Stimulated activated CD8-positive, alpha-beta memory T cell treated with anti-CD3 and anti-CD28 coated beads, Interleukin-12 subunit alpha, Interleukin-12 subunit beta, amount 100 ng/mL, for 1 hour (primary cell): Measurements from ENCODE around the gene TAF12.
"Not testable (repeated sequence)": the region's sequence is repeated elsewhere in the genome, so short reads cannot be mapped to it uniquely, and the experiment has no call there.

Source experiments
- DNase-seq: peaks from one replicate; pipeline ENCODE4 v3.0.0-alpha.2; 2020; ENCODE audit warnings: low read depth

TAF12 gene

DNA sequence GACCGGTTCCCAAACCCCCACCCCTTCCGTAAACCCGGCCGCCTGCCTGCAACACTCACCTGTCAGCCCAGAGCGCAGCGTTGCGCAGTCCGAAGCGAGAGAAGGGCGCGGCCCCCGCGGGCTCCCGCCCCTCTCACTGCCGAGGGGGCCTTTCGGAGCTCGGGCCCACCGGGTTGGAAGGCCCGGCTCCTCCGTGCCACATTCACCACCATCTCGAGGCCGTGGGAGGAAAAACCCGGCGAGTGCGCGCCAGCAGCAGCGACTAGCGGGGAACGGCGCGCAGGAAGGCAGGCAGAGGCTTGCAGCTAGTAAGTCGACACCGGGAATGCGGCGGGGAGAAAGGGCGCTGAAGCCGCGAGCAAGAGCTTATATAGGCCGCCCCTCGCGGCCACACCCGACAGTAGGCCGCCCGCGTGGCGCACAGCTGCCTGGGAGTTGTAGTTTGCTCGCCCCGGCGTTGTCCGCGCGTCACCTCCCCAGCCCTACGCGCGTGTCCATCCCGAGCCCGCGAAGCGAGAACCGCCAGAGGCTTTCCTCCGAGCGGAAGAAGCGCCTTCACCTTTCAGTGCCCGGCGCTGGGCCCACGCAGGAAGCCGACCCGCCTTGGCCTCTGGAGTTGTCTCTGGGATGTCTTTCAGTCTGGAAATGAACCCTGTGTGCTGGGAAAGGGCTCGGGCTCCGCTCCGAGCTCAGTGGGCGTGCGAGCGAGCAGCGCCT, 61.2 kb downstream of the TAF12 start:
- peak; percentile 89 for DNase-seq

DNA sequence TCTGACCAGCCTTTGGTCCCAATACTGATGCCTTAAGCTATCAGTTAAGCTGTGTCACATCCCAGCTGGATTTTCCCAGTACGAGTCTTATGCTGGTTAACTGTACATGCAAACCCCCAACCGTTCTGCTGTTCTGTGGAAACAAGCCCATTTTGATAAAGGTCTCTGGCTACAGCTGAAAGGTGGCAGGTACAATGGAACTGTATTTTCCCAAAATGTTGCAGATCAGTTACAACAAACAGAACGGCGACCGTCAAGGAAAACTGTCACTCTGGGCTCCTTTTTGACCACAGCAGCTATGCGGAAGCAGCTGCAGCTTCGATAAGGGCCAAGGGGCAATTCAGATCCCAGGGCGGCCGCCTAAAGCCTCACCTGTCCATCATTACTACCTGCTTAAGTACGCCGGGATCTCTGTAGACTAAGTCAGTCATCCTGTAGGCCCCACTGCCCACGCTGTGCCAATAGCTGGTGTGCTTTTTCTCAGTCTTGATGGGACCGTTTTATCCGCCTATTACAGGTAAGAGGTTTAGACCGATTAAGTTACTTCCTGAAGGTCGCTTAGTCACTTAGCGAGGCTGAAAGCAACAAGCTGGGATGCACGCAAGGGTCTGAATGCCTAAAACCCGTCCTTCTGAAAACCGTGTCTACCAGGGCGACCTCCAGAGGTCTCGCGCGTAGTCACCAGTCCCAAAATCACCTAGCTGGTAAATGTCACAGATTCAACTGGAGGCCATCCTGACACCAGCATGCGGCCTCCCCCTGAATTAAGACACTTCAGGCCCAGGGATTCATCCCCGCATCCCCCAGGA, 61.9 kb downstream of the TAF12 start:
- DNase-seq, result peak; percentile 27

DNA sequence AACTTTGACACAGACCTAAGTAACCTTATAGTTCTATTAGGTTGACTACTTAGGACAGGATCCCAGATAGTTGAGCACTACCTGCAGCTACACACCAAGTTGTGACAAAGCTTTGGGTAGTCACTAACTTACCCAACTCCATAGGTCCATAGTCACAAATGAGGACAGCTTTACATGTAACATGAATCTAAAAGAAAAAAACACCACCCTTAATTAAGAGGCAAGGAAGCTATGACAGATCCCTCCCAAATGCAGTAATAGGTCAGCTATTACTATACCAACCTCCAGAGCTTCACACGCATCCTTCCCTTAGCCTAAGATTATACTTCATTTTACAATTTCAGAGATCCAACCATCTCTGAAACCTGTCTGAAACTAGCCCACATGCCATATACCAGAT, 63.5 kb downstream of the TAF12 start:
- no peak for DNase-seq

DNA sequence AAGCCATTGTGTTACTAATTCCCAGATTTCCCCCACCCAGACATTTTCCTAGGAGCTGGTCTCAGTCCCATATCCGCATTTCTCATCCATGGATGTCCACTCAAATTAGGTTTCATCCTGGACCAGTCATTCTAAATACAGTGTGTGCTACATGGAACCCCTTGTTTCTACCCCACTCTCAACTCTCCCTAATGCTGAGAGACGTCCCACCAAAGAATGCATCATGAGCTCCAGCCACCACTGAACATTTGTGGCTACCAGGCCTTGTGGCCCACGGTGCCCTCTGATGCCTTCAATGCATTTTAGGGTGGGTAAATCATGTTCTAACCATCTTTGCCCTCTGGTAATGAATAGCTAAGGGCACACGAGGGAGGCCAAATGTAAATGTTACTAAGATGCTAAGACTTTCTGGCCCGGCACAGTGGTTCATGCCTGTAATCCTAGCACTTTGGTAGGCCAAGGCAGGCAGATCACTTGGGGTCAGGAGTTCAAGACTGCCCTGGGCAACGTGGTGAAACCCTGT, 64.1 kb downstream of the TAF12 start:
- no peak for DNase-seq

DNA sequence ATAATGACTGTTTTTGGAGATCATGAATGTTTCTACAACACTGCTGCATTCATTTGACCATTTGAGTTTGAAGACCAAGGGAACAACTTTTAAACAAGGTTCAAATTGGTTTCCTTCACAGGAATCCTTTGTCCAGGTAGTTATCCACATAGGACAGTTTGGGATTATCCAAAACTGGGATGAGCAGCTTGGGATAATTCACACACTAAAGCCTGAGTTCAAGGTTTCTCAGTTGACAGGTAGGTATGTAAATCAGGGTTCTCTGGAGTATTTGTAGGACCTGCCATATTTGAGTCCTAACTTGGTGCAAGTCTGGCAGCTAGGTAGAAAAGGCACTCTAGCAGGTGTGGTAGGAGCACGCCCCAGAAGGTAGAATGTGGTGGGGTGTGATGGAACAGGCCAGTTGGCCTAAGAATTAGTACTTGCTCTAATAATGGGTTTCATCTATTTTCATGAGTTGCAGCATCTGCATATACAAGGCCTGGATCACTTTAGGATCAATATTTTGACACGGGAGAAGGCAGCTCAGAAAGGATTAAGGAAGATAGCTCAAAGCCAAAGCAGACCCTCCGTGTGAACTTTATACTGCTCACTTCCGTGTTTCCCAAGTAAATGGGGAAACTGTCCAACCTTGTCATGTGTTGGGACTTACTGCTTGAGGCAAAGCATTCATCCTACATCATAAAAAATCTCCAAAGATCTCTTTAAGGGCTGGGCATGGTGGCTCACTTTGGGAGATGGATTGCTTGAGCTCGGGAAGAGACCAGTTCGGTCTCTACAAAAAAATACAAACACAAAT, 64.9 kb downstream of the TAF12 start:
- DNase-seq, result no peak

DNA sequence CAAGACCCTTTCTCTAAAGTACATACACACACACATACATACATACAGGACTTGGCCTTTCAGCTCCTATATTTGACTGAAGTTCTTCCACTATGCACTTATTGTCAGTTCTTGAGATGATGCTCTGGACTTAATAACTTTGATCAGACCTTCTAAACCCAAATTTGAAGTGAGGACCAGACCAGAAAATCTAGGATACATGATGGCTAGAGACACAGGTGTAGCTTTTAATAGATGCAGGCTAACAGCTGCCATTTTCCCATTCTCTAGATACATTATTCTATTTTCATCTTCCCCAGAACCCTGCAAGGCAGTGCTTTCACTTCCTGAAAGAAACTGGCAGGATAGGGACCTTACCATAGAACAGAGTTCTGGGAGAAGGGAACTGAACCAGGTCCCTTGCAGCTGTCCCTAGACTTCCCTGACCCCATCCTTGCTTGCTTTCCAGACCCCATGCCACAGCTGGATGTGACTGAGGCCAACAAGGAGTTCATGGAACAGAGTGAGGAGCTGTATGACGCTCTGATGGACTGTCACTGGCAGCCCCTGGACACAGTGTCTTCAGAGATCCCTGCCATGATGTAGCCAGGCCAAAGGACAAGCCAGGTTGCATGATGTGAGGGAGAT, 65.7 kb downstream of the TAF12 start:
- DNase-seq, result no peak

DNA sequence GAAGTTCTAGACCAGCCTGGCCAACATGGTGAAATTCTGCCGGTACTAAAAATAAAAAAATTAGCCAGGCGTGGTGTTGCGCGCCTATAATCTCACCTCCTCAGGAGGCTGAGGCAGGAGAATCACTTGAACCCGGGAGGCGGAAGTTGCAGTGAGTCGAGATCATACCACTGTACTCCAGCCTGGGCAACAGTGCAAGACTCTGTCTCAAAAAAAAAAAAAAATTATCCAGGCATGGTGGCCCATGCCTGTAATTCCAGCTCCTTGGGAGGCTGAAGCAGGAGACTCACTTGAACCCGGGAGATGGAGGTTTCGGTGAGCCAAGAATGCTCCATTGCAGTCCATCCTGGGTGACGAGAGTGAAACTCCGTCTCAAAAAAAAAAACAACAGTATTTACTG, 69.3 kb downstream of the TAF12 start:
- no peak for DNase-seq

DNA sequence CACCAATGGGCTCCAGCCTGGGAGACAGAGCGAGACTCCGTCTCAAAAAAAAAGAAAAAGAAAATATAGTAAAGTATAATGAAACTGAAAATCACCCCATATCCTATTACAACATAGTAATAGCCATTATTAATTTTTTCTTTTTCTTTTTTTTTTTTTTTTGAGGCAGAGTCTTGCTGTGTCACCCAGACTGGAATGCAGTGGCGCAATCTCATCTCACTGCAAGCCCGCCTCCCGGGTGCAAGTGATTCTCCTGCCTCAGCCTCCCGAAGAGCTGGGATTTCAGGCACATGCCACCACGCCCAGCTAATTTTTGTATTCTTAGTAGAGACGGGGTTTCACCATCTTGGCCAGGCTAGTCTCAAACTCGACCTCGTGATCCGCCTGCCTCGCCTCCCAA, 70.0 kb downstream of the TAF12 start:
- DNase-seq, result not testable (repeated sequence)

DNA sequence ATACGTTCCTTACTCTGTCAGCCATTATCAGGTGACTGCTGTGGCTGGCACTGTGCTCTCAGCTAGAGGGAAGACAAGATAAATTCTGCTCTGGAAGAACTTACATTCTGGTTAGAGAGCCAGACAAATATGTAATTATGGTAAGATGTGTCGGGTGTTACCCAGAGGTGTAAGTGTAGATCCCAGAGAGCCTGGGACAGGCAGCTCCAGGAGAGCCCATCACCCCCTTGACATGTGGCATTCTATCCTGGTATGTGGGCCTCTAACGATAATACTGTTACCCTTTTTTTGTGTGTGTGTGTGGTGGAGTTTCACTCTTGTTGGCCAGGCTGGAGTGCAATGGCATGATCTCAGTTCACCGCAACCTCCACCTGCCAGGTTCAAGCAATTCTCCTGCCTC, 71.0 kb downstream of the TAF12 start:
- no peak for DNase-seq

DNA sequence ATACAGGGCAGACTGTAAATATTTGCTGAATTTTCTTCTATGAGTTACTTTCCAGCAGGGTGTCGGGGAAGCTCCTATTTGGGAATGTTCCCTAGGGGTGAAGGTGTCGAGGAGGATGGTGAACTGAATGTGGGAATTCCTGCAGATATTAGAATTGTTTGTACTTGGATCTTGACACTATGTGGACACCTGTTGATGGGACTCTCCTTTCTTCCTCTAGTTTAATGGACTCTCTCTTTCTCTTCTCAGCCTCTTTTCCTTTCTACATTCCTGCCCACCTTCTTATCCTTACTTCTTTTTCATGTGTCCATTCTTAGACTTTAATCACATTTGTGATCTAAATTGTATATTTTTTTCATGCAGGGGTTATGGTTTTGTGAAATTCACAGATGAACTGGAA, 75.9 kb downstream of the TAF12 start:
- no peak for DNase-seq

DNA sequence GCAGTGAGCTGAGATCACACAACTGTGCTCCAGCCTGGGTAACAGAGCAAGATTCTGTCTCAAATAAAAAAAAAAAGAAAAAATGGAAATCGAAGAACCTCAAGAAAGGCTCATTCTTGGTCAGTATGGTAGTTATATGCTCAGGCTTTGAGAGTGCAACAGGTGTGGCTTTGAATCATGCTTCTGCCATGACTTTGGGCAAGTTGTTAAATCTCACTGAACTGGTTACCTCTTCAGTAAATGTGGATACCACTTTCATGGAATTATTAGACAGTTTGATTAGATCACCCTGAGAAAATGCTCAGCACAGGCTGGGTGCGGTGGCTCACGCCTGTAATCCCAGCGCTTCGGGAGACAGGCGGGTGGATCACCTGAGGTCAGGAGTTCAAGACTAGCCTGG, 77.1 kb downstream of the TAF12 start:
- DNase-seq, result no peak

DNA sequence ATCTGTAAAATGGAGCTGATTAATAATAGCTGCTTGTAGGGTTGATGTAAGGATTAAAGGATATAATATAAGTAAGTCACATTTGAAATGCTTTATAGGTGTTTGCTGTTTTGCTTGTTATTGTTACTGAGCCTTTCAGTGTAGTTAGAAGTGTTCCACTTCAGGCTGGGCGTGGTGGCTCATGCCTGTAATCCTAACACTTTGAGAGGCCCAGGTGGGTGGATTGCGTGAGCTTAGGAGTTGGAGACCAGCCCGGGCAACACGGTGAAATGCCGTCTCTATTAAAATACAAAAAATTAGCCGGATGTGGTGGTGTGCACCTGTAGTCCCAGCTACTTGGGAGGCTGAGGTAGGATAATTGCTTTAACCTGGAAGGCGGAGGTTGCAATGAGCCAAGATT, 77.8 kb downstream of the TAF12 start:
- DNase-seq, result no peak

DNA sequence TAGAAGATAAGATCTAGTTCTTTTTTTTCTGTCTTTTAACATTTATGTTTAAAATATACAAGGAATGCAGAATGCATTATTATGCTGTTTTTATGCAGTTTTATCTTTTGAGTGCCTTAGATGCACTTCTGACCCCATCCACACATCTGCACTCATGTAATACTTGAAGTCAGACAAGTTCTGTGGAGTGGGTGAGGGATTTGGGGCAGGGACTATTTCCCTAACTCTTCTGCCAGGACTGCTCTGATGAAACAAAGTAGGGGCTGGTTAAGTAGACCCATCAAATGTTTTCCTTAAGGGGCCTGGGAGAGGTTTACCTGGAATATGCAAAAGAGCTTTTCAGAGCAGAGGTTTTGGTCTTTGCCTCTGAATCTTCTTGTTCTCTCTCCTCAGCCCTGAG, 78.6 kb downstream of the TAF12 start:
- DNase-seq, result no peak

DNA sequence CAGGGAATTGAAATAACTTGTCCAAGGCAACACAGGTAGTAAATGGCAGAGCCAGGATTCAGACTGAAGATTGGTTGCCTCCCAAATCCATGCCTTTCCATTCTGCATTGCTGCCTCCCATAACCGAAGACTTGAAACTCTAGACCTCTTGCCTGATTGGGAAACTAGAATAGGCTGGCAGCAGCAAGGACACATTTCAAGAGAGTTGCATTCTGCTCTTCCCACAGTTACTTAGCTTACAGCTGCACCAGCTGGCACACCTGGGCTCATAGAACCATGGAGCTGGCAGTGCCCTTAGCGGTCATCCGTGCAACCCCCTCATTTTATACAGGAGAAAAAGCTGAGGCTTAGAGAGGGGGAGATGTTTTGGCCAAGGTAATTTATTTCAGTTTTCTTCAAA, 82.0 kb downstream of the TAF12 start:
- DNase-seq, result no peak
